ENCODE data around the gene SLC6A5. TPM values are rescaled to one million over a fixed set of nuclear protein-coding genes. Genes with fewer than 3 reads are reported as not detected.
"Not testable (repeated sequence)": the region's sequence is repeated elsewhere in the genome, so short reads cannot be mapped to it uniquely, and the experiment has no call there.

SLC6A5 gene
- total and polyA plus RNA-seq, 2 donors (not counting 3 experiments of a cell fraction or from before 2014, with no cell fraction given) = not detected

DNA sequence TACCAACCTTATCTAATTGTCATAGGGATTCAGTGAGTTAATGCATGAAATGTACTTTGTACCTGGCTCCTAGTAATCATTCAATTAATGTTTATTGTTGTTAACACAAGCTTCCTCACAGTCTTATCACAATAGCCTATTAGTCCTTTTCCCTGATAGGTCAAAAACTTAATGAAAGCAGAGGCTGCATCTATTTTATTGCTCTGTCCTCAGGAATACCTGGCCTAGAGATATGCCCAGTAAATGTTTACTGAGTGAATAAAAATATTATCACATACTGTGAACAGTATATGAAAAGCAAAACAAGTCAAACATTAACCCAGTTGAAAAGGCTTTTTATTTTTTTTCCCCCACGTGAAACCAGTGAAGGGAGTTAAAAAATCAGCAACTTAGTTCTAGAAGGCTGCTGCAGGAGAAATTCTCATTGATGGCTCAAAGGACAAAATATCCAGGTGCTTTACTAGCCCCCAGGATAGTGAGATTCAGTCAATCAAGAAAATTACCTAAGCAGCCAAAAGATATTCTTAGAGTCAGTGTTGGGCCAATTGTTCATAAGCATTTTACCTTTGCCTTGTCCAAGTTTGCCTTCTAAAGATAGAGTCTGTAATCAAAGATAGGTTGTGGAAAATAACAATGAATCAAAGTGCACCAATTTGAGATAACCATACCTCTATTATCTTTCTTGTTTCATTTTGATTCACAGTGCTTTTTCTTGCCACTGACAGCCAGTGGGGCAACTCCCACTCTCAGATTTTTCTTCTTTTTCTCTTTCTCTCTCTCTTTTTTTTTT lies 34.4 kb upstream of the SLC6A5 start:
- Histone ChIP-seq H3K36me3 (ENCODE audit: control insufficient read depth in 2 of 2, extremely low read depth in 1 of 2, insufficient read depth in 2 of 2, low read length in 2 of 2) (no peaks in the 10 kb centered on the region), H3K79me2 (ENCODE audit: control insufficient read depth, insufficient read depth, low read length) (no peaks in the 10 kb centered on the region), H3K4me1 (ENCODE audit: control insufficient read depth, extremely low read depth, insufficient read depth, low read length) (no peaks in the 10 kb centered on the region), H3K9ac (replicated peaks; ENCODE audit: extremely low read depth, insufficient read depth, low read length) (no peak overlapping the region), H3K9me1 (replicated peaks; ENCODE audit: control insufficient read depth, extremely low read depth, insufficient read depth, low read length) (no peaks in the 10 kb centered on the region), H3K27me3 (ENCODE audit: control insufficient read depth in 2 of 2, insufficient read depth in 2 of 2, low read length in 2 of 2) (no peaks in the 10 kb centered on the region), H2AFZ (ENCODE audit: low read depth, low read length) (no peak overlapping the region), H3K9me3 (replicated peaks; ENCODE audit: control insufficient read depth, insufficient read depth, low read length) (no peaks in the 10 kb centered on the region), H3K4me2 (ENCODE audit: insufficient read depth, low read length) (no peak overlapping the region), H3K4me3 (replicated peaks in 1 of 3; ENCODE audit: insufficient read depth in 1 of 3, low read depth in 1 of 3, low read length in 3 of 3) (no peak overlapping the region), H4K20me1 (replicated peaks; ENCODE audit: control insufficient read depth, extremely low read depth, insufficient read depth, low read length) (no peaks in the 10 kb centered on the region), H3K27ac (ENCODE audit: insufficient read depth, low read depth, low read length) (no peak overlapping the region)
- CTCF ChIA-PET = no interaction called here
- TF ChIP-seq FOS (IDR thresholded peaks at IDR 0.05; ENCODE audit: borderline replicate concordance, insufficient read depth, low read length) (no peak), POLR2A (IDR thresholded peaks at IDR 0.05; ENCODE audit: low read depth, low read length) (no peak), EZH2 (IDR thresholded peaks at IDR 0.05; ENCODE audit: borderline replicate concordance, low read depth, low read length, severe bottlenecking) (no peak), CTCF (IDR thresholded peaks at IDR 0.05; ENCODE audit: extremely low read depth in 1 of 2, insufficient read depth in 1 of 2, low read depth in 1 of 2, low read length in 2 of 2) (no peak), MYC (IDR thresholded peaks at IDR 0.05; ENCODE audit: low read depth, low read length) (no peak)
- intact Hi-C loops (cut with micrococcal nuclease) = no loop called here
- no peak for FAIRE-seq
- POLR2A ChIA-PET = no interaction called here
- no peak for DNase-seq (ENCODE audit: low read depth, low spot score)
- dilution Hi-C loops (cut with MboI; ENCODE audit: extremely low pct_ligation_motif_present, low sequenced_read_pairs) = no loop called here
- BruUV-seq (replicated peaks) = no TSS peak

GRCh38 chr11:20566115-20566514 lies 33.3 kb upstream of the SLC6A5 start:
- H3K9ac ChIP-seq (replicated peaks; ENCODE audit: extremely low read depth, insufficient read depth, low read length); DNase-seq (ENCODE audit: low read depth, low spot score); H3K9me1 ChIP-seq (replicated peaks; ENCODE audit: control insufficient read depth, extremely low read depth, insufficient read depth, low read length); H3K4me1 ChIP-seq (ENCODE audit: control insufficient read depth, extremely low read depth, insufficient read depth, low read length); H3K36me3 ChIP-seq (ENCODE audit: control insufficient read depth in 2 of 2, extremely low read depth in 1 of 2, insufficient read depth in 2 of 2, low read length in 2 of 2); FAIRE-seq; intact Hi-C loops (cut with micrococcal nuclease); BruUV-seq (replicated peaks); H2AFZ ChIP-seq (ENCODE audit: low read depth, low read length); H3K79me2 ChIP-seq (ENCODE audit: control insufficient read depth, insufficient read depth, low read length); H3K27ac ChIP-seq (ENCODE audit: insufficient read depth, low read depth, low read length); H3K27me3 ChIP-seq (ENCODE audit: control insufficient read depth in 2 of 2, insufficient read depth in 2 of 2, low read length in 2 of 2); H3K9me3 ChIP-seq (replicated peaks; ENCODE audit: control insufficient read depth, insufficient read depth, low read length); POLR2A ChIA-PET; dilution Hi-C loops (cut with MboI; ENCODE audit: extremely low pct_ligation_motif_present, low sequenced_read_pairs); H3K4me2 ChIP-seq (ENCODE audit: insufficient read depth, low read length); H4K20me1 ChIP-seq (replicated peaks; ENCODE audit: control insufficient read depth, extremely low read depth, insufficient read depth, low read length); H3K4me3 ChIP-seq (replicated peaks in 1 of 3; ENCODE audit: insufficient read depth in 1 of 3, low read depth in 1 of 3, low read length in 3 of 3): not testable (repeated sequence)
- CTCF ChIA-PET = interaction anchor here (0.7 kb wide), 1 partner anchor 158 kb away, joined by 5 read pairs; no protein-coding TSS in a partner anchor

Data from endothelial cell of umbilical vein (primary cell).